ENCODE data around the gene PUM1.

The PUM1 gene

GRCh38 chr1:31055953-31056352 lies 9.6 kb downstream of the PUM1 start:
- Histone ChIP-seq H4K20me1 (ENCODE audit: control insufficient read depth, insufficient read depth, low read depth, low read length) (peaks cover 37% of the 10 kb centered on the region), H3K4me1 (ENCODE audit: control insufficient read depth, low read length) (peaks cover 24% of the 10 kb centered on the region), H3F3A (ENCODE audit: control insufficient read depth, insufficient read depth) (peaks cover under 1% of the 10 kb centered on the region; the same call in 1 of the 2 replicates), H3K27me3 (ENCODE audit: control insufficient read depth, low read length) (no peaks in the 10 kb centered on the region), H3K79me2 (ENCODE audit: control insufficient read depth, low read length) (peaks cover 100% of the 10 kb centered on the region), H3K9me3 (ENCODE audit: control insufficient read depth, insufficient read depth, low read length) (no peaks in the 10 kb centered on the region), H3K27ac (ENCODE audit: low read depth, low read length) (no peak overlapping the region), H3K9me2 (replicated peaks; ENCODE audit: control insufficient read depth, low read length) (no peaks in the 10 kb centered on the region), H3K4me3 (ENCODE audit: low read length) (no peak overlapping the region), H3K4me2 (ENCODE audit: low read length) (no peak overlapping the region), H3K36me3 (ENCODE audit: control insufficient read depth, low read length) (peaks cover 74% of the 10 kb centered on the region)
- TF ChIP-seq CTCF (IDR thresholded peaks at IDR 0.05; ENCODE audit: low read depth, low read length, poor library complexity, severe bottlenecking) (no peak), EZH2phosphoT487 (IDR thresholded peaks at IDR 0.05; ENCODE audit: borderline replicate concordance, low read length) (no peak)

GRCh38 chr1:31055501-31055900 lies 10.0 kb downstream of the PUM1 start:
- H3K9me2 ChIP-seq (replicated peaks; ENCODE audit: control insufficient read depth, low read length), result no peaks in the 10 kb centered on the region
- H4K20me1 ChIP-seq (ENCODE audit: control insufficient read depth, insufficient read depth, low read depth, low read length), result peaks cover 36% of the 10 kb centered on the region
- H3K36me3 ChIP-seq (ENCODE audit: control insufficient read depth, low read length), result peaks cover 77% of the 10 kb centered on the region
- peaks cover 28% of the 10 kb centered on the region for H3K4me1 ChIP-seq (ENCODE audit: control insufficient read depth, low read length)
- TF ChIP-seq EZH2phosphoT487 (IDR thresholded peaks at IDR 0.05; ENCODE audit: borderline replicate concordance, low read length) (no peak), CTCF (IDR thresholded peaks at IDR 0.05; ENCODE audit: low read depth, low read length, poor library complexity, severe bottlenecking) (no peak)
- H3F3A ChIP-seq (ENCODE audit: control insufficient read depth, insufficient read depth), result peaks cover 5% of the 10 kb centered on the region
- no peak overlapping the region for H3K4me2 ChIP-seq (ENCODE audit: low read length)
- no peaks in the 10 kb centered on the region for H3K27me3 ChIP-seq (ENCODE audit: control insufficient read depth, low read length)
- H3K79me2 ChIP-seq (ENCODE audit: control insufficient read depth, low read length), result peaks cover 100% of the 10 kb centered on the region
- H3K4me3 ChIP-seq (ENCODE audit: low read length), result no peak overlapping the region
- H3K9me3 ChIP-seq (ENCODE audit: control insufficient read depth, insufficient read depth, low read length), result no peaks in the 10 kb centered on the region
- no peak overlapping the region for H3K27ac ChIP-seq (ENCODE audit: low read depth, low read length)

GRCh38 chr1:31054958-31055481 lies 10.5 kb downstream of the PUM1 start:
- peaks cover 77% of the 10 kb centered on the region for H3K36me3 ChIP-seq (ENCODE audit: control insufficient read depth, low read length)
- H3K27ac ChIP-seq (ENCODE audit: low read depth, low read length), result no peak overlapping the region

More at GRCh38 chr1:31054958-31055481, 10.5 kb downstream of the PUM1 start:
- Histone ChIP-seq H3F3A (ENCODE audit: control insufficient read depth, insufficient read depth) (peaks cover 8% of the 10 kb centered on the region), H3K9me3 (ENCODE audit: control insufficient read depth, insufficient read depth, low read length) (no peaks in the 10 kb centered on the region), H3K4me1 (ENCODE audit: control insufficient read depth, low read length) (peaks cover 33% of the 10 kb centered on the region), H3K27me3 (ENCODE audit: control insufficient read depth, low read length) (no peaks in the 10 kb centered on the region), H3K4me3 (ENCODE audit: low read length) (no peak overlapping the region), H3K9me2 (replicated peaks; ENCODE audit: control insufficient read depth, low read length) (no peaks in the 10 kb centered on the region), H3K4me2 (ENCODE audit: low read length) (no peak overlapping the region), H3K79me2 (ENCODE audit: control insufficient read depth, low read length) (peaks cover 100% of the 10 kb centered on the region), H4K20me1 (ENCODE audit: control insufficient read depth, insufficient read depth, low read depth, low read length) (peaks cover 33% of the 10 kb centered on the region)
- TF ChIP-seq EZH2phosphoT487 (IDR thresholded peaks at IDR 0.05; ENCODE audit: borderline replicate concordance, low read length), result no peak
- no peak for TF ChIP-seq CTCF (IDR thresholded peaks at IDR 0.05; ENCODE audit: low read depth, low read length, poor library complexity, severe bottlenecking)
